Measurements from ENCODE around the gene ZNF831. TPM values are rescaled to one million over a fixed set of nuclear protein-coding genes. Genes with fewer than 3 reads are reported as not detected.

Gene ZNF831
- total RNA-seq, result 2.1 TPM
- polyA plus RNA-seq, result 2.9 TPM
- long read RNA-seq, donor 1, result 0 reads
- long read RNA-seq, donor 2, partial matches to known transcripts, result 6 of 6 reads
- long read RNA-seq, donor 2, other reads (novel, unspliced or antisense), result 0 of 6 reads
- long read RNA-seq, donor 3, result 0 reads
- long read RNA-seq, donor 4, full-length matches to known transcripts, result 2 of 2 reads
- long read RNA-seq, donor 4, partial matches to known transcripts, result 0 of 2 reads
- long read RNA-seq, donor 4, other reads (novel, unspliced or antisense), result 0 of 2 reads
- long read RNA-seq, donor 5, result 0 reads
- long read RNA-seq, donor 6, result 0 reads
- long read RNA-seq, donor 7, result 0 reads
- long read RNA-seq, donor 8, result 0 reads
- long read RNA-seq, donor 9, result 0 reads
- long read RNA-seq, donor 10, full-length matches to known transcripts, result 1 of 1 reads
- long read RNA-seq, donor 10, partial matches to known transcripts, result 0 of 1 reads
- long read RNA-seq, donor 10, other reads (novel, unspliced or antisense), result 0 of 1 reads

DNA sequence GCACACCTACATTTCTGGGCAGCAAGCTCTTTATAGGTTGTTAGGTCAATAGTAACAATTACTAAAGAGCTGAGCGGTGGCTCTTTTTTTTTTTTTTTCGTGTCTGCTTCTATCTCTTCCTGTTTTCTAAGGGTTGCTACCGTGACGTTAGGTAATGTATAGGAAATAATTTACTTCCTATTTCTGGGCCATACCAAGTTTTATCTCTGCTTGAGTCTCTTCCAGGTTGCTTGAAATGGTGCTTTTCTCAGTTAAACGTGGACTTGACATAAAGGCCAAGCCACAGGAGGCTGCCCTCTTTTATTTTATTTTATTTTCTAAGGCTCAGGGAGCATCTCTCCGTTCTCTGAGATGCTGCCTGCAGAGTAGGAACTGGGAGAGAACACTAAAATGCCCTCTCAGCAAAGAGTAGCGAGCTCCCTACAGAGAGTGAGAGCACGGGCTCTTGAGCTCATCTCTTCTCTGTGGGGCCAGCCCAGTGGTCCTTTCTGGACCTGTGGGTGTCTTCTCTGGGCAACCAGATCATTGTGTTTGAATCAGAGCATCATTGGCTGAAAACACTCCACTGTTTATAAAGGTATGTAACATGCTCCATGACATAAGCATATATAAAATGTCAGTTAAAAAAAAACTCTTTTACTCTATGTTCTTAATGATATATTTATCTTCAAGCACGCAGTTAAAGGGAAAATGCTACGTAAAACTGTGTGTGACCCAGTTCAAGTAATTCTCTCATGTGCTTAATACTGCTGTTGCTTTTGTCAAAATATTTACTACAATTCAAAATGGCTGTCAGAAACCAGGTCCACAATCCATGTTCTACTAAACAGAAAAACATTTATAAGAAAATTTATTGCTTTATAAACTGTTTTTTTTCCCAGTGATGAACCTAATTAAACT lies at the start of gene ZNF831:
Gene ZNF831 (plus strand): TSS at position 191 of the 900 bp plus-strand sequence. CDS start 27,199 bp downstream, outside the sequence.
- no peaks in the 10 kb centered on the region for H3K27me3 ChIP-seq (ENCODE audit: control insufficient read depth in 2 of 2, insufficient read depth in 1 of 2, low read length in 1 of 2)
- H3K27ac ChIP-seq (ENCODE audit: low read depth in 1 of 2, low read length in 1 of 2), result peak within 1 kb of the TSS; percentile 92
- peak within 1 kb of the TSS; percentile 39 to 40 for H3K4me3 ChIP-seq (ENCODE audit: low read length in 2 of 2)
- WGBS, result 47% methylated on average over 10 of the region's 10 CpGs
- peak in 3 of 9 donors; percentile 45 to 79 (median 62) for DNase-seq (ENCODE audit: low read depth in 6 of 9, low spot score in 9 of 9)
- H3K4me1 ChIP-seq (ENCODE audit: control insufficient read depth in 2 of 2, insufficient read depth in 2 of 2, low read length in 2 of 2), result peaks cover 38 to 48% of the 10 kb centered on the region in 2 donors
- no peaks in the 10 kb centered on the region for H3K36me3 ChIP-seq (ENCODE audit: control insufficient read depth in 2 of 2, insufficient read depth in 2 of 2, low read length in 1 of 2)
- H3K9me3 ChIP-seq (ENCODE audit: control insufficient read depth in 2 of 2, insufficient read depth in 1 of 2, low read length in 1 of 2), result no peaks in the 10 kb centered on the region

DNA sequence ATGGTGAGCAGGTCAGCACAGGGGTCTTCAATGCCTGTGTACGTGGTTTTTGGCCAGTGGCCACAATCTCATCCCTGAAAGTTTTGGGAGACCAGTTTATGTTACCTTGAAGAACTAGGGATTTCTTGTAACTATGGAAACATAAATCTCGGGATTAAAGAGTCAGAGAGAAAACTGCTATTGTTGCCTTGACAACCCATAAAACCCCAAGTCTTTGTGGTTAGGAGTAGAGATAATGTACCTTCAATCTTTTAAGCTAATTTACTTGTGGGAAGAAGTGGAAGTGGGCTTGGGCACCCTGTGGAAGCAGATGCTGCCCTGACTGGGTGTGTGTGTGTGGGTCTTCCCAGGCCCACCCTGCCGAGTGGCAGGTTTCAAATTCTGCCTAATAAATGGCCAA lies 46.1 kb upstream of the ZNF831 start:
- Histone ChIP-seq H3K9me3 (ENCODE audit: control insufficient read depth in 2 of 2, insufficient read depth in 1 of 2, low read length in 1 of 2) (peaks cover 0 to 3% of the 10 kb centered on the region in 2 donors), H3K36me3 (ENCODE audit: control insufficient read depth in 2 of 2, insufficient read depth in 2 of 2, low read length in 1 of 2) (no peaks in the 10 kb centered on the region), H3K27ac (ENCODE audit: low read depth in 1 of 2, low read length in 1 of 2) (no peak overlapping the region), H3K4me3 (ENCODE audit: low read length in 2 of 2) (no peak overlapping the region), H3K4me1 (ENCODE audit: control insufficient read depth in 2 of 2, insufficient read depth in 2 of 2, low read length in 2 of 2) (peaks cover 2 to 15% of the 10 kb centered on the region in 2 donors), H3K27me3 (ENCODE audit: control insufficient read depth in 2 of 2, insufficient read depth in 1 of 2, low read length in 1 of 2) (no peaks in the 10 kb centered on the region)
- DNase-seq (ENCODE audit: low read depth in 6 of 9, low spot score in 9 of 9), result no peak
- WGBS, result 39% methylated on average over 3 of the region's 3 CpGs

DNA sequence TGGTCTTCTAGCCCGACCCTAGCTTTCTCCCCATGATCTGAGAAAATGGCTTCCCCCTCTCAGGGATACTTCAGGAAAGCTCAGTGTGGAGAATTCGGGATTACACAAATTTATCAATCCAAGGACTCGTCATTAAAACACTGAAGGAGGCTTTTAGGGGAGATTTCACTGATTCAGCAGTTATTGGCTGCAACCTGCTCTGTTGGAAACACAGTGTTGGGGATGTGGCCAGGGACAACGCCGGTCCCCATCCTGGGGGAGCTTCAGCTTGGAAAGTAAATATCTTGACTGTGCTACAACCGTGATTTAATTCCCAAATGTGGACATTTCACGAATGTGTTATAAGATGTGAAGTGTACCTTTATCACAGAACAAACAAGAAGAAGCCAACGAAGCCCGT lies 44.8 kb upstream of the ZNF831 start:
- Histone ChIP-seq H3K9me3 (ENCODE audit: control insufficient read depth in 2 of 2, insufficient read depth in 1 of 2, low read length in 1 of 2) (peaks cover 0 to 3% of the 10 kb centered on the region in 2 donors), H3K4me3 (ENCODE audit: low read length in 2 of 2) (no peak overlapping the region), H3K36me3 (ENCODE audit: control insufficient read depth in 2 of 2, insufficient read depth in 2 of 2, low read length in 1 of 2) (no peaks in the 10 kb centered on the region), H3K4me1 (ENCODE audit: control insufficient read depth in 2 of 2, insufficient read depth in 2 of 2, low read length in 2 of 2) (peaks cover 7 to 27% of the 10 kb centered on the region in 2 donors), H3K27me3 (ENCODE audit: control insufficient read depth in 2 of 2, insufficient read depth in 1 of 2, low read length in 1 of 2) (no peaks in the 10 kb centered on the region), H3K27ac (ENCODE audit: low read depth in 1 of 2, low read length in 1 of 2) (no peak overlapping the region)
- WGBS, result 97% methylated on average over 9 of the region's 9 CpGs
- no peak for DNase-seq (ENCODE audit: low read depth in 6 of 9, low spot score in 9 of 9)

DNA sequence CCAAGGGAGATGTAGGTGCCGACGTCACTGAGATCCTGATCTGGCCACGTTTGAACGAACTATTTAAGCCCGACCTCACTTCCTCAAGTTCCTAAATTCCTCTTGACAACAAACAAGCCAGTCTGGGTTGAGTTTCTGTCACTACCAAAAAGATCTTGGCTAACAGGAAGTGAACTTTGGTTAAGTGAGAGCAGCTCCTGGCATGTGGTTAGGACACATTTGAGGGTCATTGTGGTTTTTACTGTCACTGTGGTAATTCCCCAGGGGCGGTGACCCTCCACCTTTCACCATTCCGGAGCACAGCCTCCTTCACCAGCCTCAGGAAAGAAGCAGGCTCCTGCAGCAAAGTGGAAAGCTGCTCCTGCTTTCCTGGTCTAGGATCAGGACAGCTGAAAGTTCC lies 43.1 kb upstream of the ZNF831 start:
- peaks cover 0 to 3% of the 10 kb centered on the region in 2 donors for H3K9me3 ChIP-seq (ENCODE audit: control insufficient read depth in 2 of 2, insufficient read depth in 1 of 2, low read length in 1 of 2)
- no peaks in the 10 kb centered on the region for H3K36me3 ChIP-seq (ENCODE audit: control insufficient read depth in 2 of 2, insufficient read depth in 2 of 2, low read length in 1 of 2)
- H3K27me3 ChIP-seq (ENCODE audit: control insufficient read depth in 2 of 2, insufficient read depth in 1 of 2, low read length in 1 of 2), result no peaks in the 10 kb centered on the region
- H3K4me1 ChIP-seq (ENCODE audit: control insufficient read depth in 2 of 2, insufficient read depth in 2 of 2, low read length in 2 of 2), result peaks cover 7 to 27% of the 10 kb centered on the region in 2 donors
- DNase-seq (ENCODE audit: low read depth in 6 of 9, low spot score in 9 of 9), result no peak
- WGBS, result 10% methylated on average over 7 of the region's 7 CpGs
- no peak overlapping the region for H3K27ac ChIP-seq (ENCODE audit: low read depth in 1 of 2, low read length in 1 of 2)
- no peak overlapping the region for H3K4me3 ChIP-seq (ENCODE audit: low read length in 2 of 2)

DNA sequence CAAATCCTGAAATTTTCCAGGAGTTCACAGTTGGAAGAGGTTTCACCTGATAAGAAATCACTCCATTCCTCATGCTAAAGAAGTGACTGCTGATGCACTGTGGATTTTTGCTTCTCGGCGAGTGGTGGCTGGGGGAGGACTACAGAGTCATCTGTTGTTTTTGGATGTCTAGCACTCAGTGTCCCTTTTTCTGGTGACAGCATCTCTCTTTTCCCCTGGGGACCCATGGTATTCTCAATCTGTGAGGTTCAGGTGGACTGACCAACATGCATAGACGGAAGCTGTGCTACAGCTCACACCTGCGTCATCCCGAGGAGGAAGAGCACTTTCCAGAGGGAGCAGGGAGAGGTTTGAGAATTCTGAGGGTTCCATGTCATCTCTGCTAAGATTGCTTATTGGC lies 42.7 kb upstream of the ZNF831 start:
- DNase-seq (ENCODE audit: low read depth in 6 of 9, low spot score in 9 of 9), result no peak
- H3K4me3 ChIP-seq (ENCODE audit: low read length in 2 of 2), result no peak overlapping the region
- H3K36me3 ChIP-seq (ENCODE audit: control insufficient read depth in 2 of 2, insufficient read depth in 2 of 2, low read length in 1 of 2), result no peaks in the 10 kb centered on the region
- H3K27me3 ChIP-seq (ENCODE audit: control insufficient read depth in 2 of 2, insufficient read depth in 1 of 2, low read length in 1 of 2), result no peaks in the 10 kb centered on the region
- H3K27ac ChIP-seq (ENCODE audit: low read depth in 1 of 2, low read length in 1 of 2), result no peak overlapping the region
- H3K4me1 ChIP-seq (ENCODE audit: control insufficient read depth in 2 of 2, insufficient read depth in 2 of 2, low read length in 2 of 2), result peaks cover 7 to 27% of the 10 kb centered on the region in 2 donors
- H3K9me3 ChIP-seq (ENCODE audit: control insufficient read depth in 2 of 2, insufficient read depth in 1 of 2, low read length in 1 of 2), result peaks cover 0 to 3% of the 10 kb centered on the region in 2 donors
- WGBS, result 94% methylated on average over 5 of the region's 5 CpGs

DNA sequence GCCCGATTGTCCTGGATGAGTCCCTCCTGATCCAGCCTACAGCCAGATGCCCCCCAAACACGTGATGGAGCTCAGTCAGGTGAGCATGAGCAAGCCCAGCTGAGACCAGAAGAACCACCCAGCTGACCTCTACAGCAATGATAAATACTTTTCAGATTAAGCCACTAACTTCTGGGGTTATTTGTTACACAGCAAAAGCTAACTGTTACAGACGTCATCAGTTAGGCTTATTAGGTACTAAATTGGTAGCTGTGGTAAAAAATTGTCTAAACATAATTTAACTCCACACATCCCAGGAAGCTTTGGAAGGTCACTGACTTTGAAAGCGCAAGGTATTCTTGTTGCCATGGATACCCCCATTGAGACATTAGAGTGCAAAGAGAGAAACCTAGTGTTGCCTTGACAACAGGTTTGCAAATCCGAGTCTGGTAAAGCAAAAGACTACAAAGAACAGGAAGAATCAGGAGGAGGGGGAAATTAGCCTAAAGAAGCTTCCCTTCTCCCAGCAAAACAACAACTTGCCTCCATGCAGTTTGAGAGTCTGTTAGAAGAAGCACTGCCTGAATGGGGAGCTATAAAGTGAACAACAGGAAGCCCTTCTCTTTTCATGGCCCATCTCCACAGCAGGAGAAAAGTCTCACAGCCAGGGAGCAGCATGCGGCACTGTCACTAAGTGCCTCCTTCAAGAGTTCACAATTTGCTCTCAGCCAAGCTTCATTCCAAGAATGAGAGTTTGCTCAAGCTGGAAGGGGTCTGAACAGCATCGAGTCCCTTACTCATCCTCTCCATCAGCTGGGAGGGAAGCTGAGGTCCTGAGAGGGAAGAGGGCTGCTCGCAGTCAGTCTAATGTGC lies 41.7 kb upstream of the ZNF831 start:
- DNase-seq (ENCODE audit: low read depth in 6 of 9, low spot score in 9 of 9), result no peak
- Histone ChIP-seq H3K36me3 (ENCODE audit: control insufficient read depth in 2 of 2, insufficient read depth in 2 of 2, low read length in 1 of 2) (no peaks in the 10 kb centered on the region), H3K27me3 (ENCODE audit: control insufficient read depth in 2 of 2, insufficient read depth in 1 of 2, low read length in 1 of 2) (no peaks in the 10 kb centered on the region), H3K4me3 (ENCODE audit: low read length in 2 of 2) (no peak overlapping the region), H3K27ac (ENCODE audit: low read depth in 1 of 2, low read length in 1 of 2) (peak overlapping the region in 1 of 2 donors; percentile 55), H3K4me1 (ENCODE audit: control insufficient read depth in 2 of 2, insufficient read depth in 2 of 2, low read length in 2 of 2) (peaks cover 7 to 27% of the 10 kb centered on the region in 2 donors), H3K9me3 (ENCODE audit: control insufficient read depth in 2 of 2, insufficient read depth in 1 of 2, low read length in 1 of 2) (peaks cover 0 to 3% of the 10 kb centered on the region in 2 donors)
- WGBS, result 76% methylated on average over 8 of the region's 8 CpGs

DNA sequence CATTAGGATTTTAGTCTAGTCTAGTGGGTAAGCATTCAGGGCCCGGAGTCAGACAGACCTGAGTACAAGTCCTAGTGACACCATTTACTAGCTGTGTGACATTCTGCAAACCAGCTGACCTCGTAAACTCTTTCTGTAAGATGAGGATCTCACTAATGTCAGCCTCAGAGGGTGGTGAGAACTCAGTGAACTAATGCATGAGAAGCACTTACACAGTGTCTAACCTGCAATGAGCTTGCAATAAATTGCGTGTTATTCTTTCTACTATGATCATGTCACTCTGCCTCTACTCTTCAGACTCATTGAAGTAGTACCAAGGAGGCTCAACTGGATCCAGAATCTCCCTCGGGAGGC lies 41.1 kb upstream of the ZNF831 start:
- 95% methylated on average over 4 of the region's 4 CpGs for WGBS
- Histone ChIP-seq H3K4me1 (ENCODE audit: control insufficient read depth in 2 of 2, insufficient read depth in 2 of 2, low read length in 2 of 2) (peaks cover 7 to 27% of the 10 kb centered on the region in 2 donors), H3K4me3 (ENCODE audit: low read length in 2 of 2) (no peak overlapping the region), H3K27ac (ENCODE audit: low read depth in 1 of 2, low read length in 1 of 2) (peak overlapping the region in 1 of 2 donors; percentile 55), H3K9me3 (ENCODE audit: control insufficient read depth in 2 of 2, insufficient read depth in 1 of 2, low read length in 1 of 2) (peaks cover 0 to 3% of the 10 kb centered on the region in 2 donors), H3K36me3 (ENCODE audit: control insufficient read depth in 2 of 2, insufficient read depth in 2 of 2, low read length in 1 of 2) (no peaks in the 10 kb centered on the region), H3K27me3 (ENCODE audit: control insufficient read depth in 2 of 2, insufficient read depth in 1 of 2, low read length in 1 of 2) (no peaks in the 10 kb centered on the region)
- no peak for DNase-seq (ENCODE audit: low read depth in 6 of 9, low spot score in 9 of 9)

DNA sequence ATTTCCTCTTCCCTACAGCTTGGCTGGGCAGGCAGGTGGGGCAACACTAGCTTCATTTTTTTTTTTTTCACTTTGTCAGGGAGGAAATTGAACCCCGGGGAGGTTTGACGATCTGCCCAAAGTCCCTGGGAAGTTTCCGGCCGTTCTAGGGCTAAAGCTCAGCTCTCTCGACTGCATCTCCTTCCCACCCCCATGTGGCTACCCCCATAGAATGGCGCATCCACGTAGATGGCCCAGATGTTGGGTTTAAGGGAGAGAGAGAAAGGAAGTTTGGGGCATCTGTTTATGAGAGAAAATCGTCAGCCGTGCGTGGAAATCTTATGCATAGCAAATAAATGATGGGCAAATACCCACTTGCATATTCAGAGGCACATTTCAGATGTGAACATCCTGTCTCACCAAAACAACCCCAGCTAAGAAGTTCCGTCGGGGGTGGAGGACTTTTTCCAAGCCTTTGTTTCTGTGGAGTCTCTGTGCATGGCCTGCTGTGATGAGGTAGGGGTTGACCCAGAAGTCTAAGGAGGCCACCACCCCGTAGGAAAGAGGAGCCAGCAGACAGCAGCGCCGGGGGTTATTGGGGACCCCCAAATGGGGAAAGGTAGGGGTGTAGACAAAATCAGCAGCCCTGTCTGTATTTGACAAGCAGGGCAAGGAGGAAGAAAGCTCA lies 40.5 kb upstream of the ZNF831 start:
- peak overlapping the region; percentile 43 to 84 for H3K27ac ChIP-seq (ENCODE audit: low read depth in 1 of 2, low read length in 1 of 2)
- WGBS, result 47% methylated on average over 15 of the region's 15 CpGs
- peaks cover 7 to 22% of the 10 kb centered on the region in 2 donors for H3K4me1 ChIP-seq (ENCODE audit: control insufficient read depth in 2 of 2, insufficient read depth in 2 of 2, low read length in 2 of 2)
- H3K27me3 ChIP-seq (ENCODE audit: control insufficient read depth in 2 of 2, insufficient read depth in 1 of 2, low read length in 1 of 2), result no peaks in the 10 kb centered on the region
- no peaks in the 10 kb centered on the region for H3K36me3 ChIP-seq (ENCODE audit: control insufficient read depth in 2 of 2, insufficient read depth in 2 of 2, low read length in 1 of 2)
- no peak overlapping the region for H3K4me3 ChIP-seq (ENCODE audit: low read length in 2 of 2)
- DNase-seq (ENCODE audit: low read depth in 6 of 9, low spot score in 9 of 9), result peak in 2 of 9 donors; percentile 11 to 39
- H3K9me3 ChIP-seq (ENCODE audit: control insufficient read depth in 2 of 2, insufficient read depth in 1 of 2, low read length in 1 of 2), result peaks cover 0 to 3% of the 10 kb centered on the region in 2 donors
